Prostate gland (tissue), 2 donors: ENCODE data around the gene SULT1A4.
"Not testable (repeated sequence)": the region's sequence is repeated elsewhere in the genome, so short reads cannot be mapped to it uniquely, and the experiment has no call there.

Experiments used
- POLR2A ChIP-seq: fragments of 450-650 bp; IDR thresholded peaks from one replicate; pipeline ENCODE4 v1.6.1; 2016; ENCODE audit warnings: antibody characterized with exemption, mild to moderate bottlenecking
- TF ChIP-seq, protein P1 (sequence below), 4 experiments: fragments of 200-600 bp in 2 of 4; fragments of 450-650 bp in 2 of 4; sonication (generic) in 2 of 4; IDR thresholded peaks; 1 replicate in 3 of 4; 2 replicates in 1 of 4; pipeline ENCODE4 v1.5.1; 2016 to 2019; ENCODE audit warnings: antibody characterized with exemption in 4 of 4, mild to moderate bottlenecking in 2 of 4, moderate library complexity in 2 of 4

DNA sequence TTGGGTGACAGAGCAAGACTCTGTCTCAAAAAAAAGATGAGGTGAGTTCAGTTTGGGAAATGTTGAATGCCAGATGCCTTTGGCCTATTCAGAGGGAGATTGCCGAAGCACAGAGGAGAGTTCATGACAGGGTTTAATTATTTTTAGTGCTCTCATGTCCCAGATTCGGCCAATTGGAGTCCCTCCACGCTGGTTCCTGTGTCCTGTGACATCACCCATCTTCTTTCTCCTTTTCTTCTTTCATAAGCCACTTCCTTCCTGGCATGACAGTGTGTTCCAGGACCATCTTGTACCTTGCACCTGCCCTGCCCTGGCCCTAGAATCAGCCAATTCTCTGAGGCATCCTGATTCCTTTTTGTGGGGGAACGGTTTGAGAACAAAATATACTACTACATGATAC, 12.4 kb downstream of the SULT1A4 start:
- not testable (repeated sequence) for TF ChIP-seq POLR2A
- TF ChIP-seq, protein P1, sequence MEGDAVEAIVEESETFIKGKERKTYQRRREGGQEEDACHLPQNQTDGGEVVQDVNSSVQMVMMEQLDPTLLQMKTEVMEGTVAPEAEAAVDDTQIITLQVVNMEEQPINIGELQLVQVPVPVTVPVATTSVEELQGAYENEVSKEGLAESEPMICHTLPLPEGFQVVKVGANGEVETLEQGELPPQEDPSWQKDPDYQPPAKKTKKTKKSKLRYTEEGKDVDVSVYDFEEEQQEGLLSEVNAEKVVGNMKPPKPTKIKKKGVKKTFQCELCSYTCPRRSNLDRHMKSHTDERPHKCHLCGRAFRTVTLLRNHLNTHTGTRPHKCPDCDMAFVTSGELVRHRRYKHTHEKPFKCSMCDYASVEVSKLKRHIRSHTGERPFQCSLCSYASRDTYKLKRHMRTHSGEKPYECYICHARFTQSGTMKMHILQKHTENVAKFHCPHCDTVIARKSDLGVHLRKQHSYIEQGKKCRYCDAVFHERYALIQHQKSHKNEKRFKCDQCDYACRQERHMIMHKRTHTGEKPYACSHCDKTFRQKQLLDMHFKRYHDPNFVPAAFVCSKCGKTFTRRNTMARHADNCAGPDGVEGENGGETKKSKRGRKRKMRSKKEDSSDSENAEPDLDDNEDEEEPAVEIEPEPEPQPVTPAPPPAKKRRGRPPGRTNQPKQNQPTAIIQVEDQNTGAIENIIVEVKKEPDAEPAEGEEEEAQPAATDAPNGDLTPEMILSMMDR (IDR thresholded peaks at IDR 0.05) = not testable (repeated sequence)
